Activated T-cell treated with anti-CD3 and anti-CD28 coated beads, Interleukin-2, amount 50 U/mL, for 24 hours (primary cell): ENCODE measurements around the gene CREG1.

ENCODE experiments used
- DNase-seq: peaks from one replicate; pipeline ENCODE4 v3.0.0-alpha.2; 2020
- H3K27ac Mint-ChIP-seq: 2 replicates; pipeline ENCODE4 v1.8.0; 2020; ENCODE audit warnings: mild to moderate bottlenecking, mixed read lengths
- H3K27me3 Mint-ChIP-seq: 2 replicates; pipeline ENCODE4 v1.8.0; 2020; ENCODE audit warnings: mixed read lengths
- H3K36me3 Mint-ChIP-seq: 2 replicates; pipeline ENCODE4 v1.8.0; 2020; ENCODE audit warnings: low read depth, mixed read lengths
- H3K4me1 Mint-ChIP-seq: 2 replicates; pipeline ENCODE4 v1.8.0; 2020; ENCODE audit warnings: low read depth, mixed read lengths
- H3K4me3 Mint-ChIP-seq: 2 replicates; pipeline ENCODE4 v1.8.0; 2020; ENCODE audit warnings: mild to moderate bottlenecking, moderate library complexity, mixed read lengths
- H3K9me3 Mint-ChIP-seq: 2 replicates; pipeline ENCODE4 v1.8.0; 2020; ENCODE audit warnings: mixed read lengths

Gene CREG1

GRCh38 chr1:167511374-167511986 lies 42.1 kb downstream of the CREG1 start:
- peaks cover 90% of the 10 kb centered on the region for H3K4me1 Mint-ChIP-seq
- no peaks in the 10 kb centered on the region for H3K9me3 Mint-ChIP-seq
- no peaks in the 10 kb centered on the region for H3K27me3 Mint-ChIP-seq
- H3K4me3 Mint-ChIP-seq: peak overlapping the region; percentile 98
- H3K36me3 Mint-ChIP-seq: peaks cover 96% of the 10 kb centered on the region
- no peak for DNase-seq
- peak overlapping the region; percentile 89 for H3K27ac Mint-ChIP-seq

GRCh38 chr1:167510881-167511280 lies 42.7 kb downstream of the CREG1 start:
- H3K27me3 Mint-ChIP-seq: no peaks in the 10 kb centered on the region
- DNase-seq: peak; percentile 31
- peak overlapping the region; percentile 55 for H3K27ac Mint-ChIP-seq
- H3K9me3 Mint-ChIP-seq: no peaks in the 10 kb centered on the region
- H3K36me3 Mint-ChIP-seq: peaks cover 95% of the 10 kb centered on the region
- peak overlapping the region; percentile 98 for H3K4me3 Mint-ChIP-seq
- H3K4me1 Mint-ChIP-seq: peaks cover 89% of the 10 kb centered on the region

- Mint-ChIP-seq H3K4me1 (peaks cover 89% of the 10 kb centered on the region), H3K9me3 (no peaks in the 10 kb centered on the region), H3K36me3 (peaks cover 95% of the 10 kb centered on the region), H3K27me3 (no peaks in the 10 kb centered on the region), H3K27ac (peak overlapping the region; percentile 84), H3K4me3 (peak overlapping the region; percentile 98)
- DNase-seq: peak; percentile 44
Measured at GRCh38 chr1:167510244-167510643, 43.3 kb downstream of the CREG1 start.

GRCh38 chr1:167509587-167509986 lies 44.0 kb downstream of the CREG1 start:
- H3K4me3 Mint-ChIP-seq: peak overlapping the region; percentile 98
- H3K9me3 Mint-ChIP-seq: no peaks in the 10 kb centered on the region
- no peaks in the 10 kb centered on the region for H3K27me3 Mint-ChIP-seq
- peak overlapping the region; percentile 84 for H3K27ac Mint-ChIP-seq
- H3K4me1 Mint-ChIP-seq: peaks cover 90% of the 10 kb centered on the region
- peaks cover 94% of the 10 kb centered on the region for H3K36me3 Mint-ChIP-seq
- DNase-seq: peak; percentile 32

- Mint-ChIP-seq H3K9me3 (no peaks in the 10 kb centered on the region), H3K4me3 (no peak overlapping the region), H3K36me3 (peaks cover 98% of the 10 kb centered on the region), H3K27ac (peak overlapping the region; percentile 84), H3K27me3 (no peaks in the 10 kb centered on the region), H3K4me1 (peaks cover 94% of the 10 kb centered on the region)
- no peak for DNase-seq
Measured at GRCh38 chr1:167507719-167508118, 45.8 kb downstream of the CREG1 start.

GRCh38 chr1:167504467-167504827 lies 49.1 kb downstream of the CREG1 start:
- Mint-ChIP-seq H3K4me1 (peaks cover 95% of the 10 kb centered on the region), H3K9me3 (no peaks in the 10 kb centered on the region), H3K27ac (peak overlapping the region; percentile 99), H3K4me3 (no peak overlapping the region), H3K36me3 (peaks cover 89% of the 10 kb centered on the region), H3K27me3 (no peaks in the 10 kb centered on the region)
- no peak for DNase-seq

GRCh38 chr1:167503626-167504466 lies 49.7 kb downstream of the CREG1 start:
- Mint-ChIP-seq H3K27ac (peak overlapping the region; percentile 99), H3K36me3 (peaks cover 89% of the 10 kb centered on the region), H3K9me3 (no peaks in the 10 kb centered on the region), H3K27me3 (no peaks in the 10 kb centered on the region), H3K4me1 (peaks cover 97% of the 10 kb centered on the region), H3K4me3 (no peak overlapping the region)
- peak; percentile 28 for DNase-seq

GRCh38 chr1:167502719-167503462 lies 50.7 kb downstream of the CREG1 start:
- H3K27me3 Mint-ChIP-seq: no peaks in the 10 kb centered on the region
- no peaks in the 10 kb centered on the region for H3K9me3 Mint-ChIP-seq
- peaks cover 89% of the 10 kb centered on the region for H3K36me3 Mint-ChIP-seq
- peak overlapping the region; percentile 99 for H3K27ac Mint-ChIP-seq
- peak overlapping the region; percentile 74 for H3K4me3 Mint-ChIP-seq
- DNase-seq: peak; percentile 25
- H3K4me1 Mint-ChIP-seq: peaks cover 97% of the 10 kb centered on the region

- Mint-ChIP-seq H3K9me3 (no peaks in the 10 kb centered on the region), H3K4me3 (peak overlapping the region; percentile 74), H3K27ac (peak overlapping the region; percentile 99), H3K27me3 (no peaks in the 10 kb centered on the region), H3K4me1 (peaks cover 97% of the 10 kb centered on the region), H3K36me3 (peaks cover 89% of the 10 kb centered on the region)
- DNase-seq: no peak
Measured at GRCh38 chr1:167502192-167502551, 51.4 kb downstream of the CREG1 start.

GRCh38 chr1:167501515-167502191 lies 51.9 kb downstream of the CREG1 start:
- Mint-ChIP-seq H3K4me3 (peak overlapping the region; percentile 74), H3K4me1 (peaks cover 98% of the 10 kb centered on the region), H3K27ac (peak overlapping the region; percentile 99), H3K9me3 (no peaks in the 10 kb centered on the region), H3K36me3 (peaks cover 89% of the 10 kb centered on the region), H3K27me3 (no peaks in the 10 kb centered on the region)
- DNase-seq: peak; percentile 65

- peak overlapping the region; percentile 99 for H3K27ac Mint-ChIP-seq
- peak; percentile 35 for DNase-seq
- no peaks in the 10 kb centered on the region for H3K27me3 Mint-ChIP-seq
- H3K9me3 Mint-ChIP-seq: no peaks in the 10 kb centered on the region
- peak overlapping the region; percentile 74 for H3K4me3 Mint-ChIP-seq
- H3K4me1 Mint-ChIP-seq: peaks cover 100% of the 10 kb centered on the region
- H3K36me3 Mint-ChIP-seq: peaks cover 91% of the 10 kb centered on the region
Measured at GRCh38 chr1:167500283-167500860, 53.2 kb downstream of the CREG1 start.

GRCh38 chr1:167499664-167500101 lies 53.9 kb downstream of the CREG1 start:
- Mint-ChIP-seq H3K36me3 (peaks cover 91% of the 10 kb centered on the region), H3K27me3 (no peaks in the 10 kb centered on the region), H3K4me1 (peaks cover 100% of the 10 kb centered on the region)

GRCh38 chr1:167499106-167499505 lies 54.5 kb downstream of the CREG1 start:
- peak overlapping the region; percentile 99 for H3K27ac Mint-ChIP-seq

More at GRCh38 chr1:167499664-167500101, 53.9 kb downstream of the CREG1 start:
- DNase-seq: peak; percentile 44
- Mint-ChIP-seq H3K27ac (peak overlapping the region; percentile 99), H3K4me3 (peak overlapping the region; percentile 74), H3K9me3 (no peaks in the 10 kb centered on the region)

More at GRCh38 chr1:167499106-167499505, 54.5 kb downstream of the CREG1 start:
- peak; percentile 49 for DNase-seq
- H3K27me3 Mint-ChIP-seq: no peaks in the 10 kb centered on the region
- H3K4me1 Mint-ChIP-seq: peaks cover 100% of the 10 kb centered on the region
- peak overlapping the region; percentile 74 for H3K4me3 Mint-ChIP-seq
- H3K9me3 Mint-ChIP-seq: no peaks in the 10 kb centered on the region
- H3K36me3 Mint-ChIP-seq: peaks cover 91% of the 10 kb centered on the region
